Nephron (organoid): ENCODE data around the gene TCP10L.

ENCODE experiments used
- H3K27ac Mint-ChIP-seq, 3 experiments: 2 replicates each; pipeline ENCODE4 v1.8.0; 2020; ENCODE audit warnings: mixed read lengths in 3 of 3, mild to moderate bottlenecking in 2 of 3, moderate library complexity in 1 of 3
- H3K27me3 Mint-ChIP-seq: 2 replicates; pipeline ENCODE4 v1.8.0; 2021; ENCODE audit warnings: low read depth, mild to moderate bottlenecking, moderate library complexity, mixed read lengths
- H3K36me3 Mint-ChIP-seq: 2 replicates; pipeline ENCODE4 v1.8.0; 2020; ENCODE audit warnings: low read depth, mixed read lengths
- H3K4me1 Mint-ChIP-seq: 2 replicates; pipeline ENCODE4 v1.8.0; 2020; ENCODE audit warnings: mixed read lengths
- H3K4me3 Mint-ChIP-seq, 3 experiments: 2 replicates each; pipeline ENCODE4 v1.8.0; 2020; ENCODE audit warnings: mild to moderate bottlenecking in 3 of 3, mixed read lengths in 3 of 3, moderate library complexity in 2 of 3
- H3K9me3 Mint-ChIP-seq: 2 replicates; pipeline ENCODE4 v1.8.0; 2020; ENCODE audit warnings: mixed read lengths
- TF ChIP-seq, protein P1 (sequence below), 3 experiments: fragments of 200-600 bp; sonication (generic); IDR thresholded peaks; one replicate each; pipeline ENCODE4 v1.5.0; 2021; ENCODE audit warnings: antibody characterized with exemption in 3 of 3; ENCODE audit not compliant: unreplicated experiment in 3 of 3

Gene TCP10L

DNA sequence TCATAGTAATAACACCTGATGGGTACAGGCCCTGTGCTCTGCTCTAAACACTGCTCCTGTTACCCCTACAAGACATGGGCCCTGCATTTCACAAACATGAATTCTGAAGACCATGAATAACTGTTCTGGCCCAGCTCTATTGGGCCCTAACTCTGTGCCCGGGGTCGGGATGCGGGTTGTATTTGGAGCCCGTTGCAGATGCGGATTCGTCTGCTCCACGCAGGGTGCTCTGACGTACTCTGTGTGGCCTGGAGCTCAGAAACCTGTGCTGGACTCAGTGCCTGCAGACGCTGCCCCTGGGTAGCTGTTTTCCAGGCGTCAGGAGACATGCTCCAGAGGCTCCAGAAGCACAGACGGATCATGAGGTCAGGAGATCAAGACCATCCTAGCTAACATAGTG lies 10.1 kb upstream of the TCP10L start:
- Mint-ChIP-seq H3K27me3 (no peaks in the 10 kb centered on the region), H3K4me1 (peaks cover 8% of the 10 kb centered on the region), H3K36me3 (no peaks in the 10 kb centered on the region), H3K4me3 (no peak overlapping the region), H3K27ac (no peak overlapping the region), H3K9me3 (no peaks in the 10 kb centered on the region)
- TF ChIP-seq, protein P1, sequence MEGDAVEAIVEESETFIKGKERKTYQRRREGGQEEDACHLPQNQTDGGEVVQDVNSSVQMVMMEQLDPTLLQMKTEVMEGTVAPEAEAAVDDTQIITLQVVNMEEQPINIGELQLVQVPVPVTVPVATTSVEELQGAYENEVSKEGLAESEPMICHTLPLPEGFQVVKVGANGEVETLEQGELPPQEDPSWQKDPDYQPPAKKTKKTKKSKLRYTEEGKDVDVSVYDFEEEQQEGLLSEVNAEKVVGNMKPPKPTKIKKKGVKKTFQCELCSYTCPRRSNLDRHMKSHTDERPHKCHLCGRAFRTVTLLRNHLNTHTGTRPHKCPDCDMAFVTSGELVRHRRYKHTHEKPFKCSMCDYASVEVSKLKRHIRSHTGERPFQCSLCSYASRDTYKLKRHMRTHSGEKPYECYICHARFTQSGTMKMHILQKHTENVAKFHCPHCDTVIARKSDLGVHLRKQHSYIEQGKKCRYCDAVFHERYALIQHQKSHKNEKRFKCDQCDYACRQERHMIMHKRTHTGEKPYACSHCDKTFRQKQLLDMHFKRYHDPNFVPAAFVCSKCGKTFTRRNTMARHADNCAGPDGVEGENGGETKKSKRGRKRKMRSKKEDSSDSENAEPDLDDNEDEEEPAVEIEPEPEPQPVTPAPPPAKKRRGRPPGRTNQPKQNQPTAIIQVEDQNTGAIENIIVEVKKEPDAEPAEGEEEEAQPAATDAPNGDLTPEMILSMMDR (IDR thresholded peaks at IDR 0.05; ENCODE audit: unreplicated experiment in 3 of 3) = no peak

DNA sequence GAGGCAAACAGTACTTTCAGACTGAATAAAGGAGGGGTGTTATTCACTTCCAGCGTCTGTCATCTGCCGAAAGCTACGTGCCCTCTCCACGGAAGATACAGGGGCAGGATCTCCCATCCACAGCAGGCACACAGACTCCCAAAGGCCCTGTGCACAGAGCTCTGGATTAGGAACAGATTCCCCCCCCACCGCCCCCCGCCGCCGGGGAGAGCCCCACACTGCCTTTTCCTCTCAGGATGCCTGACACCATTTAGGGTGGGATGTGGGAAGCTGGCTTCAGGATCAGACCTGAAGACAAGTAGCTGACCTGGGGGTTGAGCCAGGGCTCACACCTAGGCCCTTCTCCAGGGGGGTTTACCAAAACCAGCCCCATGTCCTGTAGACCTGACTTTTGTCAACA lies 8.4 kb upstream of the TCP10L start:
- Mint-ChIP-seq H3K27ac (no peak overlapping the region), H3K9me3 (no peaks in the 10 kb centered on the region), H3K4me3 (no peak overlapping the region), H3K36me3 (no peaks in the 10 kb centered on the region), H3K4me1 (peaks cover 8% of the 10 kb centered on the region), H3K27me3 (no peaks in the 10 kb centered on the region)
- TF ChIP-seq, protein P1 (IDR thresholded peaks at IDR 0.05; ENCODE audit: unreplicated experiment in 3 of 3) = no peak

DNA sequence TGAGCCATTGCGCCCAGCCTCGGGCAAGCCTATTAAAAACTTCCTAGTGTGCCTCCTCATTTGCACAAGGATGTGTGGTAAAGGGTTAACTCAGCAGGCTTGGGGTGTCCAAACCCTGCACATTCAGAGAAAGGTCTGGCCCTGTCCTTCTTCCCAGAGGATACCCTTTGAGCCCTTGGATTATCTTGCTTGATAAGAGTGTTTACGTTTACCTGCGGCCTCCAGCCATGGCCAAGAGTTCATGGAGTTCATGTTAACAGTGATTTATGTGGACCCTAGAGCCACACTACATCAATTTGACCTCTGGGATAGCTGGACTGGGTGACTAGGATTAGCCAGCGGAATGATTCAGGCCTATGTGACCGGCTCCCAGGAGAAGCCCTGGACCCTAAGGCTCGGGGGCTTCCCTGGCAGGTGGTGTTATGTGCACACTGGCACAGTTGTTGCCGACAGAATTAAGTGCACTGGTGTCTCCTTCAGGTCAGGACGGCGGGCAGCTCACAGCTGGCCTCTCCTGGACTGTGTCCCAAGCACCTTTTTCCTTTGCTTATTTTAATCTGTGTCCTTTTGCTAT lies 7.7 kb upstream of the TCP10L start:
- peaks cover 8% of the 10 kb centered on the region for H3K4me1 Mint-ChIP-seq
- no peaks in the 10 kb centered on the region for H3K27me3 Mint-ChIP-seq
- H3K9me3 Mint-ChIP-seq = no peaks in the 10 kb centered on the region
- H3K36me3 Mint-ChIP-seq = no peaks in the 10 kb centered on the region
- TF ChIP-seq, protein P1 (IDR thresholded peaks at IDR 0.05; ENCODE audit: unreplicated experiment in 3 of 3) = no peak
- no peak overlapping the region for H3K4me3 Mint-ChIP-seq
- no peak overlapping the region for H3K27ac Mint-ChIP-seq

DNA sequence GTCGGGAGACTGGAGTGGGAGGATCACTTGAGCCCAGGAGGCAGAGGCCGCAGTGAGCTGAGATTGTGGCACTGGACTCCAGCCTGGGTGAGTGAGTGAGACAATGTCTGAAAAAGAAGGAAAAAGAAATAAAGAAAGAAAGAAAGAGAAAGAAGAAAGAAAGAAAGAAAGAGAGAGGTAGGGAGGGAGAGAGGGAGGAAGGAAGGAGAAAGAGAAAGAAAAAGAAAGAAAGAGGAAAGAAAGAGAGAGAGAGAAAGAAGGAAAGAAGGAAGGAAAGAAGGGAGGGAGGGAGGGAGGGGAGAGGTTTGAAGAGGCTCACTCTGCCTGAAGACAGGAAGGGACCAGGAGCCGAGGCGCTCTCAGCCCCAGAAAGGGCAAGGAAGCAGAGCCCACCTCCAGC lies 4.8 kb upstream of the TCP10L start:
- TF ChIP-seq, protein P1 (IDR thresholded peaks at IDR 0.05; ENCODE audit: unreplicated experiment in 3 of 3) = no peak
- H3K9me3 Mint-ChIP-seq = no peaks in the 10 kb centered on the region
- no peaks in the 10 kb centered on the region for H3K36me3 Mint-ChIP-seq
- H3K27ac Mint-ChIP-seq = no peak overlapping the region
- peaks cover 8% of the 10 kb centered on the region for H3K4me1 Mint-ChIP-seq
- H3K27me3 Mint-ChIP-seq = peaks cover 1% of the 10 kb centered on the region
- H3K4me3 Mint-ChIP-seq = no peak overlapping the region

DNA sequence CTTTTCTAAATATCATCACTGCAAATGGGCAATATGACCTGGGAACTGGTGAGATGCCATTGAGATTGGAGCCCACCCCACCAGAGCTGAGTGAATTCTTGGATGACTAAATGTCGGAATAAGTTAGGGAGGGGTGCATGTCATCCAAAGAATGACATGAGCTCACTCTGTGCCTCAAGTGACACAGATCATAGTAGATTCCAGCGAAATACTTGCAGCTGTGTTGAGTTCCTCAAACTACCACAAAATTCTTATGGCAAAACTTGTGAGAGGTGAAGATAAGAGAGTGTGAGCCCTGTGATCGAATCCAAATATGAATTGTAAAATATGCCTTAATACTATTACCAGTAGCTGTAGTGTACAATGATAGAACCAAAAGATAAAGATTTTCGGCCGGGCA lies 2.3 kb upstream of the TCP10L start:
- no peak overlapping the region for H3K4me3 Mint-ChIP-seq
- H3K9me3 Mint-ChIP-seq = no peaks in the 10 kb centered on the region
- TF ChIP-seq, protein P1 (IDR thresholded peaks at IDR 0.05; ENCODE audit: unreplicated experiment in 3 of 3) = no peak
- peaks cover 3% of the 10 kb centered on the region for H3K27me3 Mint-ChIP-seq
- no peaks in the 10 kb centered on the region for H3K36me3 Mint-ChIP-seq
- H3K27ac Mint-ChIP-seq = no peak overlapping the region
- no peaks in the 10 kb centered on the region for H3K4me1 Mint-ChIP-seq

DNA sequence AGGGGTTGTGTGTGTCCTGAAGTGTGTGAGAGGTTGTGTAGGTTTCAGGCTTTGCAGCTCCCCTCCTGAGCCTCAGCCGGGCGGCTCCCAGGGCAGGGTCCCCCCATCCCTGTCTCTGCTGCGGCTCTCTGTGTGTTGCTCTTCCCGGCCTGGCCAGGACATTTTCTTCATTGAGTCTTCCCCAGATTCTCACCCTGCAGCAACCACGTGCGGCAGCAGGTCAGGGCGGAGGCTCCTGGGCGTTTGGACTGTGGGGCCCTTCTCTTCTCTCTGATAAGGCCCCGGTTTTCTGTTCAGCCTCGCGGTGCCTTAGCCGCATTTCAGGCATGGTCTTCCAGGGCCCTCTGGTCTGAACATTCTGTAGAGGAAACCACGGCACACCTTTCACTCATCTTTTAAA lies 1.8 kb upstream of the TCP10L start:
- H3K27ac Mint-ChIP-seq = no peak overlapping the region
- peaks cover 3% of the 10 kb centered on the region for H3K27me3 Mint-ChIP-seq
- TF ChIP-seq, protein P1 (IDR thresholded peaks at IDR 0.05; ENCODE audit: unreplicated experiment in 3 of 3) = no peak
- no peak overlapping the region for H3K4me3 Mint-ChIP-seq
- no peaks in the 10 kb centered on the region for H3K4me1 Mint-ChIP-seq
- H3K36me3 Mint-ChIP-seq = no peaks in the 10 kb centered on the region
- H3K9me3 Mint-ChIP-seq = no peaks in the 10 kb centered on the region
